ENCODE measurements around the gene PRSS50. TPM values are rescaled to one million over a fixed set of nuclear protein-coding genes. Genes with fewer than 3 reads are reported as not detected.
A peak's percentile ranks its signal among the peaks of the same experiment; 100 is the strongest.

The PRSS50 gene
- total RNA-seq, 5 donors from 2014 or later (not counting 1 experiment from before 2014, with no cell fraction given), result not detected

DNA sequence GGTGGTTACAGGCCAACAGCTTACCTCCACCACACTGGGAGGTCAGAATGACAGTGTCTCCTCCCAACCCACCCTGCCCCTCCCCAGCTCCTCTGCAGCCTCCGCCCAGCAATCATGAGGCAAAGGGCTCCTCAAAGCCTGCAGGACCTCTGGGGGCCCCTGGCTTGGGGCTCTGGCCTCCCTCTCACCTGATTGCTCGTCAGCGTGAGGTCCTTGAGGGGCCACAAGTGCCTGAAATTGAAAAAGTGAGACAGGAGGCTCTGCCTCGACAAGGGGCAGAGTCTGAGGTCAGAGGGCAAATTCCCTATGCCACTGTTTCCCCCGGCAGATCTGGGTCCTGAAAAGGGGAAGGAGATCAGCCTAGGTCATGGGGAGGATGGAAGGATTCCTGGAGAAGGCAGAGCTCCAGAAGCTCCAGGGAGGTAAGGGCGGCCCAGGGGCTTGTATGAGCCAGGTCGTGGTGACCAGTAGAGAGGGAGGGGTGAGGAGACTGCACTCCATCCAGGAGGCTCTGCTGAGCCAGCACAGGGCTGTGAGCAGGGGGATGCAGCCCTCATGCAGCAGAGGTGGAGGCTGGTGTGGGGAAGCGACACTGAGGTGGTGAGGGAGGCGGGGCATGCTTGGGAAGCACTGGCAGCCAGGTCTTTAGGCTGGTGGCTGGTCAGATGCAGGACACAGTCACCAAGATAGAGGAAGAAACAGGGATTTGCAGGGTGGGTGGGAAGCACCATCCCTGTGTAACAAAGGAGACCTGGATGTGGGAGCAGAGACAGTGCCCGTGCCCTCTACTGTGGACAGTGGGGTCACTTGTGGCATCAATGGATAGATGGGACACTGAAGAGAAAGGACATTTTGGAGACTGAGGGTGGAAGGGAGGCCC, 44.3 kb downstream of the PRSS50 start:
- Histone ChIP-seq H3K9me3 (no peaks in the 10 kb centered on the region), H3K4me1 (ENCODE audit: control insufficient read depth in 1 of 2, extremely low read depth in 1 of 2, insufficient read depth in 2 of 2, low read length in 2 of 2) (no peaks in the 10 kb centered on the region), H3K27ac (ENCODE audit: low read length) (no peak overlapping the region), H3K36me3 (ENCODE audit: control insufficient read depth in 2 of 2, extremely low read depth in 1 of 2, insufficient read depth in 1 of 2, low read length in 1 of 2) (peaks cover 0 to 14% of the 10 kb centered on the region in 2 donors), H3K4me3 (ENCODE audit: control insufficient read depth in 1 of 2, extremely low read depth in 1 of 2, low read length in 1 of 2) (no peak overlapping the region), H3K27me3 (replicated peaks in 1 of 2; ENCODE audit: control insufficient read depth in 2 of 2, extremely low read depth in 1 of 2, insufficient read depth in 2 of 2, low read length in 1 of 2) (peaks cover 0 to 5% of the 10 kb centered on the region in 2 experiments)
- Mint-ChIP-seq H3K4me3 (no peak overlapping the region), H3K36me3 (peaks cover 21% of the 10 kb centered on the region), H3K4me1 (no peaks in the 10 kb centered on the region), H3K27ac (no peak overlapping the region), H3K27me3 (no peaks in the 10 kb centered on the region), H3K9me3 (peaks cover 0 to 3% (median 0%) of the 10 kb centered on the region in 3 donors)
- CTCF ChIA-PET, result no interaction called here
- POLR2A ChIA-PET, result no interaction called here
- no peak for ATAC-seq (replicated peaks in 1 of 4)
- 79% methylated on average over 9 of the region's 10 CpGs for WGBS (ENCODE audit: insufficient coverage)
- peak in 1 of 35 experiments; percentile 2 for DNase-seq

DNA sequence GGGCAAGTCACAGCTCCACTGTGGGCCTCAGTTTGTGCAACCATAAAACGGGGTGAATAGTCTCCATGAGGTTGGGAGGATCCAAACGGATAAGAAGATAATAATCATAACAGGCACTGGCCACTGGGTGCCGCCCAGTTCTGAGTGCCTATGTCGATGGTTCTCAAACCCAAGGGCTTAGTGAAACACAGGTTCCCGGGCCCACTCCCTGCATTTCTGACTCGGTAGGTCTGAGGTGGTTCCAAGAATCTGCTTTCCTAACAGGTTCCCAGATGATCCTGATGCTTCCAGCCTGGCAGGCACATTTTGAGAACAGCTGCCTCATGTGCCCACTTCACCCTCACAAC, 45.3 kb downstream of the PRSS50 start:
- Histone ChIP-seq H3K27me3 (replicated peaks in 1 of 2; ENCODE audit: control insufficient read depth in 2 of 2, extremely low read depth in 1 of 2, insufficient read depth in 2 of 2, low read length in 1 of 2) (peaks cover 0 to 5% of the 10 kb centered on the region in 2 experiments), H3K9me3 (no peaks in the 10 kb centered on the region), H3K4me3 (ENCODE audit: control insufficient read depth in 1 of 2, extremely low read depth in 1 of 2, low read length in 1 of 2) (no peak overlapping the region), H3K36me3 (ENCODE audit: control insufficient read depth in 2 of 2, extremely low read depth in 1 of 2, insufficient read depth in 1 of 2, low read length in 1 of 2) (peaks cover 0 to 14% of the 10 kb centered on the region in 2 donors), H3K27ac (ENCODE audit: low read length) (no peak overlapping the region), H3K4me1 (ENCODE audit: control insufficient read depth in 1 of 2, extremely low read depth in 1 of 2, insufficient read depth in 2 of 2, low read length in 2 of 2) (no peaks in the 10 kb centered on the region)
- ATAC-seq (replicated peaks in 1 of 4), result no peak
- no peak overlapping the region for H3K27ac Mint-ChIP-seq
- no peaks in the 10 kb centered on the region for H3K27me3 Mint-ChIP-seq
- DNase-seq, result no peak
- ChIA-PET CTCF (no interaction called here), POLR2A (no interaction called here)
- peaks cover 15% of the 10 kb centered on the region for H3K36me3 Mint-ChIP-seq
- no peaks in the 10 kb centered on the region for H3K4me1 Mint-ChIP-seq
- WGBS (ENCODE audit: insufficient coverage), result 88% methylated on average over 6 of the region's 6 CpGs
- peaks cover 0 to 3% (median 0%) of the 10 kb centered on the region in 3 donors for H3K9me3 Mint-ChIP-seq
- no peak overlapping the region for H3K4me3 Mint-ChIP-seq

DNA sequence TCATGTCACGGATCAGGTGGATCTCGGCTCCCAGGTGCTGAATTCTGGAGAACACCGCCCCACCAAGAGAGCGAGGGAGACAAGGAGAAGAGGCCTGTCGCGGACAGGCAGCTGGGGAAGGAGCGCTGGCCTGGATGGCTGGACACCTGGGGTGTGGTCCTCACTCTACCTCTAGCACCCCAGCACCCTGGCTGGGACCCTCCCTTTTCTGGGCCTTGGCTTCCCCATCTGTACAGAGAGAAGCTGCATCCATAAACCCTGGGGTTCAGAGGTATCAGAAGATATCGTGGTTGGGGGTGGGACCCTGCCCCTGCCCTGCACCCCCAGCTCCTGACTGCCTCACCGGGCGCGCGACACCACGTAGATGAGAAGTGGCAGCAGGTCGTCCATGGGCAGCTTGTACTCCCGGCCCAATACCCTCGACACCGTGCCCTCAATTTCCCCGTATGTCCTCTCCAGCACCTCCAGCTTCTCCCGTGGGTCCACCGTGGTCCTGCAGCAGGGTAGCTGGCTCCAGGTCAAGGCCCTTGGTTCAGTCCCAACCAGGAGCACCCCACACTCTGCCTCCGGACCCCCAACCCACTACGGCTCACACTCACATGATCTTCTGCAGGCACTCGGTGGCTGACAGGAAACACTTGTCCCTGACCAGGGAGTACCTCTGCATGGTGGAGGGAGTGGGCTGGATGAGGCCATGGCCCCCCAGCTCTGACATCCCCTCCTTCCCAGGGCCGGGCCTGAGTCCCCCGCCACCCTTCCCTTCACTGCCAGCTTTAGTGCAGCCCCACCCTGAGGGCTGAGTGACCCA, 45.9 kb downstream of the PRSS50 start:
- H3K27me3 ChIP-seq (replicated peaks in 1 of 2; ENCODE audit: control insufficient read depth in 2 of 2, extremely low read depth in 1 of 2, insufficient read depth in 2 of 2, low read length in 1 of 2), result peaks cover 0 to 2% of the 10 kb centered on the region in 2 experiments

DNA sequence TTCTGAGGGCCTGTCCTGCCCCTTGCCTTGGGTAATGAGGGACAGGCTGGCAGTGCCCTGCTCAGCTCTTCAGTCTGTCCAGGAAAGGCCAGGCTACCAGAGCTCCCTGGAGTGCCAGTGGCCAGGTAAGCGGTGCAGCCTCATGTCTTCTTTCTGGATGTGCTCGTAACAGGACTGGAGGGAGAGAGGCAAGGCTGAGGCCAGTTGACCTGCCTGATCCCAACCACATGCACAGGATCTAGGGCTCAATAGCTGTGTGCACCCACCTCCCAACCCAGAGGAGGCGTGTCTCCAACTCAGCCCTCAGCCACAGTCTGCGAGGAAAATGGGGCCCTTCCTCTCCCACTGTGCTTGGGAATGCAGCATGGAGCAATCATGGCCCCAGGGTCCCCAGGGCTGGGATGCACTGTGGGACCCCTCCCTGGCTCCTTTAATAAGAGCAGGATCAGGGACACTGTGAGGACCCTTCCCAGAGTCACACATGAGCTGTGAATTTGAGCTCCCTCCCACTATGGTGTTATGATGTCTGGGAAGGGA, 46.7 kb downstream of the PRSS50 start:
- DNase-seq, result peak in 2 of 35 experiments; percentile 0 to 10
- H3K4me1 Mint-ChIP-seq, result no peaks in the 10 kb centered on the region
- peaks cover 0 to 9% of the 10 kb centered on the region in 2 donors for H3K36me3 ChIP-seq (ENCODE audit: control insufficient read depth in 2 of 2, extremely low read depth in 1 of 2, insufficient read depth in 1 of 2, low read length in 1 of 2)
- CTCF ChIA-PET, result interaction anchor here in 1 of 2 donors (0.5 kb wide), 1 partner anchor 1152 kb away, joined by 3 read pairs; no protein-coding TSS in a partner anchor
- ATAC-seq (replicated peaks in 1 of 4), result no peak
- POLR2A ChIA-PET, result no interaction called here
- H3K27me3 Mint-ChIP-seq, result no peaks in the 10 kb centered on the region
- H3K27ac Mint-ChIP-seq, result no peak overlapping the region
- H3K27ac ChIP-seq (ENCODE audit: low read length), result no peak overlapping the region
- peaks cover 0 to 4% of the 10 kb centered on the region in 2 experiments for H3K27me3 ChIP-seq (replicated peaks in 1 of 2; ENCODE audit: control insufficient read depth in 2 of 2, extremely low read depth in 1 of 2, insufficient read depth in 2 of 2, low read length in 1 of 2)
- H3K4me3 Mint-ChIP-seq, result no peak overlapping the region
- peaks cover 0 to 3% (median 0%) of the 10 kb centered on the region in 3 donors for H3K9me3 Mint-ChIP-seq
- WGBS (ENCODE audit: insufficient coverage), result 95% methylated on average over 3 of the region's 4 CpGs
- no peak overlapping the region for H3K4me3 ChIP-seq (ENCODE audit: control insufficient read depth in 1 of 2, extremely low read depth in 1 of 2, low read length in 1 of 2)
- no peaks in the 10 kb centered on the region for H3K9me3 ChIP-seq
- no peaks in the 10 kb centered on the region for H3K4me1 ChIP-seq (ENCODE audit: control insufficient read depth in 1 of 2, extremely low read depth in 1 of 2, insufficient read depth in 2 of 2, low read length in 2 of 2)
- peaks cover 15% of the 10 kb centered on the region for H3K36me3 Mint-ChIP-seq

More for the DNA sequence above, 45.9 kb downstream of the PRSS50 start:
- ATAC-seq (replicated peaks in 1 of 4), result no peak
- no peaks in the 10 kb centered on the region for H3K4me1 ChIP-seq (ENCODE audit: control insufficient read depth in 1 of 2, extremely low read depth in 1 of 2, insufficient read depth in 2 of 2, low read length in 2 of 2)
- ChIA-PET CTCF (no interaction called here), POLR2A (no interaction called here)
- peak overlapping the region in 1 of 2 donors; percentile 61 for H3K27ac Mint-ChIP-seq
- no peaks in the 10 kb centered on the region for H3K4me1 Mint-ChIP-seq
- H3K4me3 Mint-ChIP-seq, result no peak overlapping the region
- no peak overlapping the region for H3K27ac ChIP-seq (ENCODE audit: low read length)
- no peaks in the 10 kb centered on the region for H3K9me3 ChIP-seq
- H3K36me3 Mint-ChIP-seq, result peaks cover 15% of the 10 kb centered on the region
- no peaks in the 10 kb centered on the region for H3K27me3 Mint-ChIP-seq
- DNase-seq, result peak in 1 of 35 experiments; percentile 1
- peaks cover 0 to 14% of the 10 kb centered on the region in 2 donors for H3K36me3 ChIP-seq (ENCODE audit: control insufficient read depth in 2 of 2, extremely low read depth in 1 of 2, insufficient read depth in 1 of 2, low read length in 1 of 2)
- peaks cover 0 to 3% (median 0%) of the 10 kb centered on the region in 3 donors for H3K9me3 Mint-ChIP-seq
- 82% methylated on average over 15 of the region's 25 CpGs for WGBS (ENCODE audit: insufficient coverage)
- no peak overlapping the region for H3K4me3 ChIP-seq (ENCODE audit: control insufficient read depth in 1 of 2, extremely low read depth in 1 of 2, low read length in 1 of 2)

DNA sequence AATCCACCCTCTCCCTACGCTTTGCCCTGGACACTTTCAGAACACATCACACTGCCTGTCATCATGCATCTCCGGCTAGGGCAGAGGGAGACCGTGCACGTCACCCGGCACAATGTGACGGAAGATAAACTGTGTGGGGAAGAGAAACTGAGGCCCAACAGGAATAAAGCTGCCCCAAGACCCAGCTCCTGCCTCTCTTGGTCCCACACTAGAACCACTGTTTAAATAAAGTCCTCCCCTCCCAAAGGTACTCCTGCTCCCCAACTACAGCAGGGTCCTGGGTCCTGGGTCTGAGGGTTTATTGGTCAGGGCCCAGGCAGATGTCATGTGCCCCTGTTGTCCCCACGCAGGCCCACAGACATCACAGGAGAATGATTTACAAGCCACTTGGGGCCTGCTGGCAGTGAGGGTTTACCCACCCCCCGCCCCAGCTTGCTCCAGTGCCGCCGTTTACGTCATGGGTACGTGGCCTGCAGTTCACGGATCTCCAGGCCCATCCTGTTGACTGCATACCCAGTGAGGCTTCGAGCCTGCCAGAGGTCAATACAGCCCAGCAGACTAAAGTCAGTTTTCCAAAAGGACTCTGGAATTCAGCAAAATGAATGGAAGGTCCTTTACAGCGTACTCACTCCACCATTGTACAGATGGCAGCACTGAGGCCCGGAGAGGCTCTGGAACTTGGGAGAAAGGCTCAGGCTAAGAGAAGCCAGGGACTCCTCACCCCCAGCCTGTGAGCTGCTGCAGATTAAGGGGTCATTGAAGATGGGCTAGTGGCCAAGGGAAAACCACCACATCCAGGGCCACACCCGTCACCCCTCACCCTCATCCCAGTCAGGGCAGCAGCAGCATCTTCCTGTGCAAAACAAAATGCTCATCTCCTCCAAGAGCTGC, 47.4 kb downstream of the PRSS50 start:
- ATAC-seq (replicated peaks in 1 of 4) (no peak), DNase-seq (peak in 1 of 35 experiments; percentile 6)
- Histone ChIP-seq H3K27ac (ENCODE audit: low read length) (no peak overlapping the region), H3K36me3 (ENCODE audit: control insufficient read depth in 2 of 2, extremely low read depth in 1 of 2, insufficient read depth in 1 of 2, low read length in 1 of 2) (peaks cover 0 to 5% of the 10 kb centered on the region in 2 donors), H3K4me1 (ENCODE audit: control insufficient read depth in 1 of 2, extremely low read depth in 1 of 2, insufficient read depth in 2 of 2, low read length in 2 of 2) (no peaks in the 10 kb centered on the region), H3K9me3 (no peaks in the 10 kb centered on the region), H3K4me3 (ENCODE audit: control insufficient read depth in 1 of 2, extremely low read depth in 1 of 2, low read length in 1 of 2) (no peak overlapping the region), H3K27me3 (replicated peaks in 1 of 2; ENCODE audit: control insufficient read depth in 2 of 2, extremely low read depth in 1 of 2, insufficient read depth in 2 of 2, low read length in 1 of 2) (peaks cover 0 to 6% of the 10 kb centered on the region in 2 experiments)
- ChIA-PET POLR2A (no interaction called here), CTCF (interaction anchor here in 1 of 2 donors (0.5 kb wide), 1 partner anchor 1152 kb away, joined by 3 read pairs; no protein-coding TSS in a partner anchor)
- H3K36me3 Mint-ChIP-seq, result peaks cover 15% of the 10 kb centered on the region
- peaks cover 0 to 3% (median 0%) of the 10 kb centered on the region in 3 donors for H3K9me3 Mint-ChIP-seq
- H3K27me3 Mint-ChIP-seq, result no peaks in the 10 kb centered on the region
- no peaks in the 10 kb centered on the region for H3K4me1 Mint-ChIP-seq
- WGBS (ENCODE audit: insufficient coverage), result 84% methylated on average over 8 of the region's 17 CpGs
- H3K4me3 Mint-ChIP-seq, result no peak overlapping the region
- H3K27ac Mint-ChIP-seq, result no peak overlapping the region
